SK-N-MC (cell line): ENCODE results near the gene FEV.

Experiments
- FOXP2 ChIP-seq: optimal IDR thresholded peaks from 2 replicates; pipeline ENCODE3; 2011; ENCODE audit warnings: mild to moderate bottlenecking, moderate library complexity; ENCODE audit not compliant: insufficient read depth; ENCODE audit errors: extremely low read length, control extremely low read depth
- POLR2AphosphoS5 ChIP-seq: IDR thresholded peaks from 2 replicates; pipeline ENCODE4 v1.6.1; 2012; ENCODE audit warnings: mild to moderate bottlenecking, low read depth, low read length, borderline replicate concordance

DNA sequence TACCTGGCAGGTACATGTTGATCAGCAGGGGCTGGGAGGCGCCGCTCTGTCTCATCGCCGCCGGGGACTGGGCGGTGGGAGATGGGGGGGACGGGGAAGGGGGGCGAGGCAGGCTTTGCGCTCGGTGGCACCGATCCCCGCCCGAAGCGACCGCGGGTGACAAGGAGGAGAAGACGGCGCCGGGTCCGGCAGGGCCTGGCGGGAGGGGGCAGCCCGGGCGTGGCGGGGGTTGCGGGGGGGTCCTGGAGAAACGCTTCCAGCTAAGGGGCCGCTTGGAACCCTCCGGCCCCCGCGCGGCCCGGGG is at the start of gene FEV:
- TF ChIP-seq POLR2AphosphoS5 (no peak), FOXP2 (no peak)
